Smooth muscle cell (in vitro differentiated cells): ENCODE data around the gene TES. TPM values are rescaled to one million over a fixed set of nuclear protein-coding genes. Genes with fewer than 3 reads are reported as not detected.

Source experiments
- DNase-seq: peaks from one replicate; lab custom pipeline; 2025; ENCODE audit not compliant: unreplicated experiment; lab: John Stamatoyannopoulos, UW
- H2AFZ ChIP-seq: fragments of 200-600 bp; sonication (generic); 2 replicates; pipeline ENCODE4 v1.6.0; 2016; ENCODE audit warnings: antibody characterized with exemption, low read depth, mild to moderate bottlenecking
- H3F3A ChIP-seq: fragments of 200-600 bp; sonication (generic); 2 replicates; pipeline ENCODE4 v1.6.0; 2017; ENCODE audit warnings: antibody characterized with exemption, low read depth
- H3K27ac ChIP-seq: fragments of 200-600 bp; sonication (generic); 2 replicates; pipeline ENCODE4 v1.5.1; 2016; ENCODE audit warnings: low read depth, mild to moderate bottlenecking
- H3K27me3 ChIP-seq: fragments of 200-600 bp; sonication (generic); 2 replicates; pipeline ENCODE4 v1.6.1; 2016; ENCODE audit warnings: low read depth, mild to moderate bottlenecking
- H3K36me3 ChIP-seq: fragments of 200-600 bp; sonication (generic); 2 replicates; pipeline ENCODE4 v1.5.1; 2016; ENCODE audit warnings: low read depth
- H3K4me1 ChIP-seq: fragments of 200-600 bp; sonication (generic); 2 replicates; pipeline ENCODE4 v1.5.1; 2016; ENCODE audit warnings: low read depth
- H3K4me2 ChIP-seq: fragments of 200-600 bp; sonication (generic); 2 replicates; pipeline ENCODE4 v1.6.0; 2016; ENCODE audit warnings: mild to moderate bottlenecking
- H3K4me3 ChIP-seq: fragments of 200-600 bp; sonication (generic); 2 replicates; pipeline ENCODE4 v1.5.1; 2016; ENCODE audit warnings: mild to moderate bottlenecking
- H3K79me2 ChIP-seq: fragments of 200-600 bp; sonication (generic); 2 replicates; pipeline ENCODE4 v1.6.0; 2016; ENCODE audit warnings: low read depth, mild to moderate bottlenecking
- H3K9ac ChIP-seq: fragments of 200-600 bp; sonication (generic); 2 replicates; pipeline ENCODE4 v1.6.0; 2016; ENCODE audit warnings: low read depth
- H3K9me3 ChIP-seq: fragments of 200-600 bp; sonication (generic); replicated peaks from 2 replicates; pipeline ENCODE4 v1.5.1; 2016; ENCODE audit warnings: low read depth
- H4K20me1 ChIP-seq: fragments of 200-600 bp; sonication (generic); 2 replicates; pipeline ENCODE4 v1.6.0; 2016; ENCODE audit warnings: low read depth
- CTCF ChIP-seq: fragments of 200-600 bp; sonication (generic); IDR thresholded peaks from 2 replicates; pipeline ENCODE4 v1.5.1; 2017; ENCODE audit warnings: borderline replicate concordance, mild to moderate bottlenecking, antibody characterized with exemption; ENCODE audit not compliant: insufficient read depth, poor library complexity, severe bottlenecking
- WGBS: methylation state at CpG from one replicate; pipeline ENCODE4 v1.1.7; 2016; ENCODE audit warnings: low lambda C conversion rate; 5-methylcytosine and 5-hydroxymethylcytosine counted together
- polyA plus RNA-seq: library from polyadenylated mRNA; unstranded; fragments of >200 nt; fragmentation: Nextera tagmentation; extraction: Ambion mirVana; gene quantifications from 2 replicates; pipeline ENCODE4 v1.2.1, GENCODE V29; 2016
- total RNA-seq: library from RNA; depleted of rRNA; stranded (reverse); fragments of >200 nt; gene quantifications from 2 replicates; pipeline ENCODE4 v1.2.3, GENCODE V29; 2014

The TES gene
- total and polyA plus RNA-seq, 2 experiments from 2014 or later: 74.6 to 149 TPM

DNA sequence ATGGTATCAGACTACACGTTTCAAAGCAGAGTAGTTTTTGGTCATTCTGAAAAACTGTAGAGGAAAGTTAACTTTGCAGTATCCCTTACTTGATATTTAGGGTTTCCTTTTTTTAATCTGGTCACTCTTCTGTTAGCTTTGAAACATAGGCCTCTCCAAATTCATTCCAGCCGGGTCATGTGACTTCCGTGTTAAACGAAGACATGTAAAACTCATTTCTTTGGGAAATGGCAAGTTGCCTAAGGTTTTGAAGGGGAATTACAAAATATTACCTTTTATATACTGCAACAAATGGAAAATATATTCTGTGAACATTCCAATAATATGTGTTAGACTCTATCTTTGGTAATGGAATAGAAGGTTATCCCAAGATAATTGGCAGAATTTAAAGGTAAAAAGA, 9.5 kb downstream of the TES start:
- DNase-seq: no peak
- WGBS: 98% methylated on average over 4 of the region's 4 CpGs
- peaks cover 4% of the 10 kb centered on the region for H3F3A ChIP-seq
- no peak overlapping the region for H3K4me2 ChIP-seq
- H3K9me3 ChIP-seq: no peaks in the 10 kb centered on the region
- peaks cover 100% of the 10 kb centered on the region for H4K20me1 ChIP-seq
- no peak overlapping the region for H3K27ac ChIP-seq
- H2AFZ ChIP-seq: no peak overlapping the region
- no peaks in the 10 kb centered on the region for H3K27me3 ChIP-seq
- no peak for TF ChIP-seq CTCF
- peaks cover 21% of the 10 kb centered on the region for H3K4me1 ChIP-seq
- H3K4me3 ChIP-seq: no peak overlapping the region
- H3K36me3 ChIP-seq: no peaks in the 10 kb centered on the region
- H3K79me2 ChIP-seq: peaks cover 97% of the 10 kb centered on the region
- H3K9ac ChIP-seq: no peak overlapping the region

- H3K9ac ChIP-seq: no peak overlapping the region
- H3K36me3 ChIP-seq: no peaks in the 10 kb centered on the region
- peaks cover 96% of the 10 kb centered on the region for H3K79me2 ChIP-seq
- H3K27me3 ChIP-seq: no peaks in the 10 kb centered on the region
- no peaks in the 10 kb centered on the region for H3K9me3 ChIP-seq
- 63% methylated on average over 5 of the region's 5 CpGs for WGBS
- peaks cover 100% of the 10 kb centered on the region for H4K20me1 ChIP-seq
- H2AFZ ChIP-seq: no peak overlapping the region
- H3K4me1 ChIP-seq: peaks cover 10% of the 10 kb centered on the region
- peak overlapping the region; percentile 31 for H3K4me2 ChIP-seq
- DNase-seq: no peak
- H3K27ac ChIP-seq: no peak overlapping the region
- no peak overlapping the region for H3K4me3 ChIP-seq
- no peak for TF ChIP-seq CTCF
- H3F3A ChIP-seq: peaks cover 3% of the 10 kb centered on the region
Measured at GRCh38 chr7:116222501-116222900, 12.2 kb downstream of the TES start.

GRCh38 chr7:116223588-116223987, 13.2 kb downstream of the TES start:
- 100% methylated on average over 1 of the region's 1 CpG for WGBS

More at GRCh38 chr7:116223588-116223987, 13.2 kb downstream of the TES start:
- no peak overlapping the region for H2AFZ ChIP-seq
- H3K36me3 ChIP-seq: no peaks in the 10 kb centered on the region
- H3K4me1 ChIP-seq: peaks cover 5% of the 10 kb centered on the region
- peaks cover 100% of the 10 kb centered on the region for H4K20me1 ChIP-seq
- no peak overlapping the region for H3K9ac ChIP-seq
- H3K27me3 ChIP-seq: no peaks in the 10 kb centered on the region
- TF ChIP-seq CTCF: no peak
- no peak for DNase-seq
- H3K4me2 ChIP-seq: no peak overlapping the region
- no peak overlapping the region for H3K27ac ChIP-seq
- H3K79me2 ChIP-seq: peaks cover 97% of the 10 kb centered on the region
- no peaks in the 10 kb centered on the region for H3K9me3 ChIP-seq
- no peaks in the 10 kb centered on the region for H3F3A ChIP-seq
- no peak overlapping the region for H3K4me3 ChIP-seq
